Endodermal cell (in vitro differentiated cells): ENCODE data around the gene MMP1. TPM values are rescaled to one million over a fixed set of nuclear protein-coding genes. Genes with fewer than 3 reads are reported as not detected.

Experiments
- DNase-seq: peaks from one replicate; pipeline ENCODE4 v3.0.0-alpha.2; 2017
- H3K27ac ChIP-seq: 2 replicates; pipeline ENCODE4 v1.5.1; 2013; ENCODE audit warnings: mild to moderate bottlenecking, low read depth, low read length, moderate library complexity
- H3K27me3 ChIP-seq: 2 replicates; pipeline ENCODE4 v1.6.1; 2013; ENCODE audit warnings: mild to moderate bottlenecking, low read length, moderate library complexity; ENCODE audit not compliant: insufficient read depth, control insufficient read depth, poor library complexity, severe bottlenecking
- H3K36me3 ChIP-seq: 2 replicates; pipeline ENCODE4 v1.7.0; 2013; ENCODE audit warnings: mild to moderate bottlenecking, low read length, moderate library complexity; ENCODE audit not compliant: control insufficient read depth, insufficient read depth
- H3K4me1 ChIP-seq: one replicate; pipeline ENCODE4 v1.7.0; 2013; ENCODE audit warnings: low read length; ENCODE audit not compliant: control insufficient read depth, insufficient read depth
- H3K4me3 ChIP-seq: 2 replicates; pipeline ENCODE4 v1.5.1; 2013; ENCODE audit warnings: mild to moderate bottlenecking, low read length, moderate library complexity
- H3K9ac ChIP-seq: 2 replicates; pipeline ENCODE4 v1.6.1; 2013; ENCODE audit warnings: mild to moderate bottlenecking, low read length, moderate library complexity; ENCODE audit not compliant: poor library complexity, severe bottlenecking; ENCODE audit errors: extremely low read depth
- H3K9me3 ChIP-seq: 2 replicates; pipeline ENCODE4 v1.6.1; 2013; ENCODE audit warnings: mild to moderate bottlenecking, low read length, moderate library complexity; ENCODE audit not compliant: control insufficient read depth
- H3K27ac Mint-ChIP-seq: 2 replicates; pipeline ENCODE4 v1.8.0; 2020; ENCODE audit warnings: mixed read lengths
- H3K27me3 Mint-ChIP-seq: 2 replicates; pipeline ENCODE4 v1.8.0; 2021; ENCODE audit warnings: mild to moderate bottlenecking, mixed read lengths; ENCODE audit not compliant: insufficient read depth
- H3K36me3 Mint-ChIP-seq: 2 replicates; pipeline ENCODE4 v1.8.0; 2020; ENCODE audit warnings: low read depth, mixed read lengths
- H3K4me1 Mint-ChIP-seq: 2 replicates; pipeline ENCODE4 v1.8.0; 2020; ENCODE audit warnings: mixed read lengths
- H3K4me3 Mint-ChIP-seq: 2 replicates; pipeline ENCODE4 v1.8.0; 2020; ENCODE audit warnings: mild to moderate bottlenecking, moderate library complexity, mixed read lengths
- H3K9me3 Mint-ChIP-seq: 2 replicates; pipeline ENCODE4 v1.8.0; 2020; ENCODE audit warnings: mild to moderate bottlenecking, mixed read lengths
- WGBS, 2 experiments: methylation state at CpG; one replicate each; pipeline versions ENCODE4 v1.1.5 to v1.1.7; 2013; ENCODE audit warnings: missing lambda C conversion rate in 2 of 2, mixed read lengths in 1 of 2; ENCODE audit not compliant: insufficient coverage in 1 of 2, insufficient read length in 1 of 2; 5-methylcytosine and 5-hydroxymethylcytosine counted together
- long read RNA-seq, 4 experiments: library from polyadenylated mRNA in 2 of 4; library from RNA in 1 of 4; library from capped mRNA in 1 of 4; stranded (forward) in 3 of 4; unstranded in 1 of 4; transcript quantifications; one replicate each; pipeline ENCODE4 v2.0.0, GENCODE V29; 2020 to 2021; ENCODE audit warnings: inconsistent platforms in 1 of 4
- polyA plus RNA-seq, 2 experiments: library from polyadenylated mRNA; stranded (reverse); fragments of 50-300 nt; gene quantifications; one replicate each; pipeline ENCODE4 v1.2.3, GENCODE V29; 2013
- total RNA-seq, 2 donors: library from RNA; stranded (reverse); fragmentation: NEBNext Ultra II Directional in 1 of 2; extraction: Animal tissue kit (Norgen Biotek cat#: 25700) in 1 of 2; gene quantifications; 2 replicates in 1 of 2; 3 replicates in 1 of 2; pipeline ENCODE4 v1.2.1, GENCODE V29; 2021
- TF ChIP-seq, protein P1 (sequence below): fragments of 200-600 bp; sonication (generic); conservative IDR thresholded peaks from 2 replicates; pipeline ENCODE4 v1.5.0; 2021; ENCODE audit warnings: antibody characterized with exemption, mild to moderate bottlenecking

MMP1 gene
- not detected for total RNA-seq
- 0.32 TPM for polyA plus RNA-seq (2013, experiment 1 of 2)
- polyA plus RNA-seq (2013, experiment 2 of 2), result 0.41 TPM
- long read RNA-seq, experiment 1, result 0 reads
- long read RNA-seq, experiment 2, result 0 reads
- long read RNA-seq, experiment 3, result 0 reads
- long read RNA-seq, experiment 4, result 0 reads

DNA sequence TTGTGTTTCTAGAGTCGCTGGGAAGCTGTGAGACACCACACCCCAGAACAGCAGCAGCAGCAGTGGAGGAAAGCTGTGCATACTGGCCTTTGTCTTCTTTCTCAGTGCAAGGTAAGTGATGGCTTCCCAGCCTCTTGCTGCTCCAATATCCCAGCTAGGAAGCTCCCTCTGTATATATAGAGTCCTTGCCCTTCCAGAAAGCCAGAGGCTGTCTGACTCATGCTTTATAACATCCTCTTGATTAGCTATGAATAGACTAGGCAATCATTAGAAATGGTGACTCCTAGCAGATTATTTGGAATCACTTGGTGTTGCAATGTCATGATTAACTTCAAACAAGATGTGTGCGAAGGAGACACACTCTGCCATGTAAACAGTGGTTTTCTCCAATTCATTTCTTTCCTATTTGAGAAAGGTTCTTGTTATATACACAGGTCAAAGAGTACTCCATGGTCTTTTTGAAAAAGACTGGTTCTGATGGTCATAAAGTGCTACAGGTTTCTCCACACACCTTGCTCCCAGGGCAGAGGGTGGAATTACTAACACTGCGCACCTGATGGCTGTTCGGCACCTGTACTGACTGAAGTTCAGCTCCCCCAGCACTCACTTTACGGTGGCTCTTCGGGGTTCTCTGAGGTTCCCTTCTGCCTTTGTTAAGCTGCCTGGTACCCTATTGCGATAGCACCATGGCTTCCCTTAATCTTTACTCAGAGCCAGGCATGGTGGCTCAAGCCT lies at the start of gene MMP1:
MMP1 (minus strand) TSS at position 149 of the 735 bp plus-strand sequence; CDS start at position 81, 68 bp downstream.
- Histone ChIP-seq H3K9me3 (no peaks in the 10 kb centered on the region), H3K36me3 (no peaks in the 10 kb centered on the region), H3K4me3 (no peak within 1 kb of the TSS), H3K27ac (no peak within 1 kb of the TSS), H3K9ac (no peak within 1 kb of the TSS), H3K4me1 (no peaks in the 10 kb centered on the region), H3K27me3 (no peaks in the 10 kb centered on the region)
- Mint-ChIP-seq H3K36me3 (no peaks in the 10 kb centered on the region), H3K27ac (no peak within 1 kb of the TSS), H3K27me3 (no peaks in the 10 kb centered on the region), H3K9me3 (no peaks in the 10 kb centered on the region), H3K4me1 (peaks cover 5% of the 10 kb centered on the region), H3K4me3 (no peak within 1 kb of the TSS)
- 89 to 98% methylated on average over 6 to 7 of the region's 7 CpGs for WGBS, 2 experiments
- TF ChIP-seq, protein P1, sequence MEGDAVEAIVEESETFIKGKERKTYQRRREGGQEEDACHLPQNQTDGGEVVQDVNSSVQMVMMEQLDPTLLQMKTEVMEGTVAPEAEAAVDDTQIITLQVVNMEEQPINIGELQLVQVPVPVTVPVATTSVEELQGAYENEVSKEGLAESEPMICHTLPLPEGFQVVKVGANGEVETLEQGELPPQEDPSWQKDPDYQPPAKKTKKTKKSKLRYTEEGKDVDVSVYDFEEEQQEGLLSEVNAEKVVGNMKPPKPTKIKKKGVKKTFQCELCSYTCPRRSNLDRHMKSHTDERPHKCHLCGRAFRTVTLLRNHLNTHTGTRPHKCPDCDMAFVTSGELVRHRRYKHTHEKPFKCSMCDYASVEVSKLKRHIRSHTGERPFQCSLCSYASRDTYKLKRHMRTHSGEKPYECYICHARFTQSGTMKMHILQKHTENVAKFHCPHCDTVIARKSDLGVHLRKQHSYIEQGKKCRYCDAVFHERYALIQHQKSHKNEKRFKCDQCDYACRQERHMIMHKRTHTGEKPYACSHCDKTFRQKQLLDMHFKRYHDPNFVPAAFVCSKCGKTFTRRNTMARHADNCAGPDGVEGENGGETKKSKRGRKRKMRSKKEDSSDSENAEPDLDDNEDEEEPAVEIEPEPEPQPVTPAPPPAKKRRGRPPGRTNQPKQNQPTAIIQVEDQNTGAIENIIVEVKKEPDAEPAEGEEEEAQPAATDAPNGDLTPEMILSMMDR, result no peak
- no peak for DNase-seq

DNA sequence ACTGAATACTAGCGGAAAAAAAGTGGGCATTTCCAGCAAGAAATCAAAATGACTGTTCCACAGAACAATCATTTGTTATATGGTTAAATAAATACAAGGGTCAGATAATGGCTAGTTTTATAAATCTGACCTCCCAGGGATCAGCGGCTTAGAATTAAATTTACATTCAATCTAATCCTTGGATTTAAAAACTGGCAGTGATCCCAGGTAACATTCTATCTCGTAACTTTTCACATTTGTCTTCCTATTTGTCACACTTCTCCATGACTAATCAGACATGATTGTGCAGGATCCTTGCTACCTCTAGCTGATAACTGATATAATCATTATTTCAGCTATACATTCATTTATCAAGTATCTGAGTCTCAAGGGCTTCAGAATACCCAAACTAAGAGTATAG lies 48.3 kb upstream of the MMP1 start:
- H3K36me3 ChIP-seq, result no peaks in the 10 kb centered on the region
- H3K27me3 Mint-ChIP-seq, result no peaks in the 10 kb centered on the region
- no peaks in the 10 kb centered on the region for H3K9me3 ChIP-seq
- DNase-seq, result no peak
- H3K27me3 ChIP-seq, result no peaks in the 10 kb centered on the region
- H3K27ac Mint-ChIP-seq, result no peak overlapping the region
- H3K4me1 ChIP-seq, result no peaks in the 10 kb centered on the region
- TF ChIP-seq, protein P1, result no peak
- no peaks in the 10 kb centered on the region for H3K36me3 Mint-ChIP-seq
- no peak overlapping the region for H3K27ac ChIP-seq
- whole genome bisulfite sequencing, 2 experiments, result 84 to 91% methylated on average over 3 of the region's 3 CpGs
- no peak overlapping the region for H3K4me3 Mint-ChIP-seq
- peaks cover 5% of the 10 kb centered on the region for H3K4me1 Mint-ChIP-seq
- peaks cover 2% of the 10 kb centered on the region for H3K9me3 Mint-ChIP-seq
- no peak overlapping the region for H3K4me3 ChIP-seq
- H3K9ac ChIP-seq, result no peak overlapping the region

DNA sequence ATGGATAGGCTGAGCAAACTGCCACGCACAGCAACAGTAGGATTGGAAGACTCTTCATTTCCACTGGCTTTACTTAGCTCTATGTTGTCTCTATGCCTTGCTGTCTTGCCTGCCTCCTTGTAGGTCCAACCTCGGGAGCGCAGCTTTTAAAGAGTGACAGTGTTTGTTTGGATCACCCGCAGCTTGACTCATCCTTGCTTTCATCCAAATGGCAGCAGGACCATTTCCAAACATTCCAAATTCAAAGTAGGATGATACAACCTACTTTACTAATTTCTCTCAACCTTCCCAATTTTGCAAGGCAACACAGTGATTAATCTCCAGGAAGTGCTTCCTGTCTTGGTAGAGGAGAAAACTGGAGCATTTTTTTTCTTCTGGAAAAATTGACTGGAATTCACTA lies 45.5 kb upstream of the MMP1 start, which contains the start of gene MMP3:
MMP3 (minus strand) TSS at position 121 of the 400 bp plus-strand sequence; CDS start at position 58, 63 bp downstream.
- WGBS, 2 experiments, result 93 to 100% methylated on average over 3 to 4 of the region's 4 CpGs
- Mint-ChIP-seq H3K4me1 (peaks cover 5% of the 10 kb centered on the region), H3K36me3 (no peaks in the 10 kb centered on the region), H3K27me3 (no peaks in the 10 kb centered on the region), H3K4me3 (no peak within 1 kb of the TSS), H3K9me3 (peaks cover 2% of the 10 kb centered on the region), H3K27ac (no peak within 1 kb of the TSS)
- Histone ChIP-seq H3K27ac (no peak within 1 kb of the TSS), H3K9me3 (no peaks in the 10 kb centered on the region), H3K36me3 (no peaks in the 10 kb centered on the region), H3K4me1 (no peaks in the 10 kb centered on the region), H3K4me3 (no peak within 1 kb of the TSS), H3K27me3 (no peaks in the 10 kb centered on the region), H3K9ac (no peak within 1 kb of the TSS)
- no peak for DNase-seq
- TF ChIP-seq, protein P1, result no peak
